C4-2B (cell line): ENCODE data around the gene CTNND1.

Experiments
- CTCF ChIP-seq: fragments of 450-650 bp; conservative IDR thresholded peaks from 2 replicates; pipeline ENCODE4 v1.5.1; 2017; ENCODE audit warnings: mild to moderate bottlenecking
- ZFX ChIP-seq: fragments of 450-650 bp; IDR thresholded peaks from 2 replicates; pipeline ENCODE4 v1.6.1; 2017

DNA sequence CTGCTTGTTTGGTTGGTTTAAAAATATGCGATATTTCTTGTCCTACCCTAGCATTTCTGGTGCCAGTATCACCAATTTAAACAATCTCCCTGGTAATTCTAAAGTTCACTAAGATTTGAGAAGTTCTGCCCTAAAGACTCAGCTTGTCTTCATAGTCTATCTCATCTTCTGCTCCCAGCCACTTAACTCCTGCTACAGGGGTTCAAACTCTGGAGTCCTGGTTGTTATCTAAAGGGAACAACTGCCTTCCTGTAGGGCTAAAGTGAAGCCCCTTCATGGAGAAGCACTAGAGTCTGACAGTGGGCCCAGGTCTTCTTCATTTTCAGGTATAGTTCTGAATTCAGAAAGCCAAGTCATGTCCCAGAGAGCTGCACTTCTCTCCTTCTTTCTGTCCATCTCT, 73.2 kb downstream of the CTNND1 start:
- TF ChIP-seq CTCF (no peak), ZFX (no peak)
